Amygdala (tissue), 56 donors: ENCODE data around the gene PCSK5.

Source experiments
- DNase-seq, 56 donors: peaks; one replicate each; lab custom pipeline; 2025; lab: John Stamatoyannopoulos, UW

The PCSK5 gene

DNA sequence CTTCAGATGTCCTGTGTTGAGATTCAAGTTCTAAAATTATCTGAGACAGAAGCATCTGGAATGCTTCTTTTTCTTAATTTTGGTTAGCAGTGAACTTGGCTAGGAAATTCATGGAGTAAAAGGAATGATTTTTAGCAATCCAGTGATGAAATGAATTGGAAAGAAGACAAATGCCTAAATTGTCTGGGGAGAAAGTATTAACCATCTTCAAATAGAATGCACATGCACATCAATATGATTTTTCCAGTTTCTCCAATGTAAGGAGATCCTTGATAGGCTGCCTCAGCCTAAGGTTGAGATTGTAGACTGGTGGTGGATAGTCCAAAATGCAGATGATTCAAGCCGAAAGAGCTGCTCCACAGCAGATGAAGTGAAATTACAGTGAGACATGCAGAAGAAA lies 106.7 kb downstream of the PCSK5 start:
- no peak for DNase-seq

DNA sequence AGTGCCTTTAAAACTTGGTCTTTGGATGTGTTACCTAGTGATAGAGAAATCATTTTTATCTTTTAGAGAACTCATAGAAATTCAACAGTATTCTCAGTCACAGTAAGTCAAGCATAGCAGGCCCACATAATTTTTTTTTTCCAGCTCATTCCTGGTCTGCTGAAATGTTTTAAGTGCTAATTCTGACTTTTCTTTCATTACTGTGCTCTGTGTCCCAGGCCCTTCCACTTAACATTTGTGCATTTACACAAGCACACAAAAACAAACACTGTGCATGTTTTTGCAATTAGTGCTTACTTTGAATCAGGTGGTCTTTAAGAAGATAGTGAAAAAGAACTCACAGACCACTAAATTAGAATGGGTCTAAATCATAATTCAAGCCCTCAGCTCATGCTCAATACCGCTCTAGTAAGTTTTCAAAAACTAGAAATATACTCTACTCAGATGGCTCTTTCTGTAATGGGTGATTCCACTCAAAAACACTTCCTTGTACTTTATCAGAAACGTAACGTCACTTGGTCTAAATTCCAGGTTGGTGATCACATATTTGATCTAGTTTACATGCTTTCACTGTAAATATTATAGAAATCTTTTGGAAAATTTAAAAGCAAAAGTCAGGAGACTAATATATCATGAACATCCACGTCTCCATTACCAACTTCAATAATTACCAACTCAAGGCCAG lies 107.8 kb downstream of the PCSK5 start:
- no peak for DNase-seq

DNA sequence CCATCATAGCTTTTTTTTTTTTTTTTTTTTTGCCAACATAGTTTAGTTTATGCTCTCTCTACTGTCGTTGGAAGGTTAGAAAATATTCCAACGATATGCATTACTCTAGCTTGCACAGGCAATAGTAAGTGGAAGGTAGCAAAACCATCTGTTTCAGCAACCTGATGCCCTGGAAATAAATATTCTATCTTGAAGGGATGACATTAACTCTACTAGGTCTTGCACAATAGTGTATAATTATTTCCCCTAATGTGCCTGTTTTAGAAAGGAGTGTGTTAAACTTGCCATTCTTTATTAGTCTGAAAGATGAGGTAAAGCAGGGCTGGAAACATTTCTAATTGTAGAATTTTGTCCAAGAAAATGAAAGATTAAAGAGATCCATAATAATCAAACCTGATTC lies 111.0 kb downstream of the PCSK5 start:
- DNase-seq: no peak

DNA sequence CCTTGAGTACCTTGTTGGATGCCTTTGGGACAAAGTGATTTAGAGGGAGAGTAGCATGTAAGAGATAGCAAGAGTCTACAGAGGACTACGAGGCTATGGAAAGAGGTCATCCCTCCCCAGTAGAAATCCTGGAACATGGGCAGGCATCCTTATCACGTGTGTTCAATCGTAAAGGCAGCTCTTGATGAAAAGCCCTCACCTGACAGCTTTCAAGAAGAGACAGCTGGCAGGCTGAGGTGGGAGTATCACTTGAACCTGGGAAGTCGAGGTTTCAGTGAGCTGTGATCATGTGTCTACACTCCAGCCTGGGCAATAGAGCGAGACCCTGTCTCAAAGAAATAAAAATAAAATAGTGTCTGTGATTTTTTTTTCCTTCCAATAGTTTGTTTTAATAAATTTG lies 112.6 kb downstream of the PCSK5 start:
- DNase-seq: no peak

DNA sequence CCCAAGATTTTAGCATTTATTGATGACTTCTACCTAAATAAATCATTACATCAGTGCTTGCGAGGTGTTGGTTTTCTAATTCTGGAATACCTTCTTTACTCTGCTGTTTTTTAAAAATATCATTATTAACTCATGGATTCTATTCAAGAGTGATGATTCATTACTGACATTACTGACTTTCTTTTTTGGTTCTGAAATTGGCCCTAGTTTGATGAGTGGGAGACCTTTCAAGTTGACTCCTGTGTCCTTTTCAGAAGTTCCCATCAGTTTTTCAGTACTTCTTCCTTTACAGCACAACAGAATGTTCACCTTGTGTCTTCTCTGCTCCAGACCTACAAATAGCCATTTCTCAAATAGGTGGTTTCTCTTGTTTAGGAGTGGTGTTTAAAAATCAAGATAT lies 114.1 kb downstream of the PCSK5 start:
- no peak for DNase-seq

DNA sequence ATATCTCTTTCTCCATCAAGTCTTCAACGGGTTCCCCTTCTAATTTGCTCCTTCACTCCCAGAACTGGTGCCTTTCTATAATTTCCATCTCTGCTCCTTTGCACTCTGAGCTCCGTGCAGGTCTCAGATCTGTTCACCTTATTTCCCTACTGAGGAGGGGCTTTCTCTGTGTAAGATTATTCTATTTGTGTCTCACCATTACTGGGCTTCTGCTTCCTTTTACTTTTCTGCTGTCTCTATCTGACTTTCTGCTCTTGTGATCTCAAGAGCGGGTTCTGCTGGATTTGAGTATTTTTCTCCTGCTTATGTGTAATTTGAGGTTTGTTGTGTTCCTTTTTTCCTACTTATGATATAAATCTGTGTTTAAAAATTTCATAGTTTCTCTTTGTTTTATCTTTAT lies 117.5 kb downstream of the PCSK5 start:
- no peak for DNase-seq

DNA sequence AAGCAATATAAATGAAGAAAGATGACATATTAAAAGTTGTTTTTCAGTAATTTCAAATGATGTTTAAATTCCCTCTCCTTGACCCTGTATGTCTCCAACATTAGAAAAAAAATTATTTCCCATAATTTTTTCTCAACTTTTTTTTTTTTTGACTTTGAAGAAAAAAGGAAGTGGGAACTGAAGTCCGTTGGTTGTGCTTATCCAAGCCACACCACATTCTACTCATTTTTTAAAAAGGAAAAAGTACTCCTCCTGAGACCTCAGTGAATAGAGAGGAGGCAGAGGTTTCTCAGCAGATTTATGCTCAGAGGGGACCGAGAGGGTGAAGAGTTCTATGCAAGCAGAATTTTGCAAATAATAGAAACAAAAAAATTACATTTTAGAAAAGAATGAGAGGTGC lies 123.3 kb downstream of the PCSK5 start:
- no peak for DNase-seq

DNA sequence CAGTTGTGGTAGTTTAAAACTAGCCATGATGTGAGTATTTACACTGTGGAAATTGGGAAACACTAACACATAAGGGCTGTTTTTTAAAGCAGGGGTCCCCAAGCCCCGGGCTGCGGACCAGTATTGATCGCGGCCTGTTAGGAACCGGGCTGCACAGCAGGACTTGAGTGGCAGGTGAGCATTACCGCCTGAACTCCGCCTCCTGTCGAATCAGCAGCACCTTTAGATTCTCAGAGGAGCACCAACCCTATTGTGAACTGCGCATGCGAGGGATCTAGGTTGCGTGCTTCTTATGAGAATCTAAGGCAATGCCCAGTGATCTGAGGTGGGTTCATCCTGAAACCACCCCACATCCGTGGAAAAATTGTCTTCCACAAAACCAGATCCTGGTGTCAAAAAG lies 127.8 kb downstream of the PCSK5 start:
- no peak for DNase-seq

DNA sequence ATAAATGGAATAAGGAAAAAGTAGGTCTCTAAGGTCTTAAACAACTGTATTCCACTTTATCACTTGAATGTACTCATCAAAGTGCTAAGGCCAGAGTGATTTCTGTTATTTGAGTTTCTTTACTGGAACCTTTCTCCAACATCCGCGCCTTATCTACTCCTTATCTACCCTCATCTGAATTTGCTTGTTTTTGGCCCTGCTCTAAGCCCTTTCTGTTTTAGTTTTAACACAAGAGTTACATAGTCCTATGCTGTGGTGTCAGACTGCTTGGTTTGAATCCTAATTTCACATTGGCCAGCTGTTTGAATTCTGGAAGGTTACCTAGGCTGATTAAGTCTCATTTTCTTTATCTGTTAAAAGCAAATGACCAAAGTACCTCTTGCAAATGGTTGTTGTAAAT lies 128.3 kb downstream of the PCSK5 start:
- no peak for DNase-seq

DNA sequence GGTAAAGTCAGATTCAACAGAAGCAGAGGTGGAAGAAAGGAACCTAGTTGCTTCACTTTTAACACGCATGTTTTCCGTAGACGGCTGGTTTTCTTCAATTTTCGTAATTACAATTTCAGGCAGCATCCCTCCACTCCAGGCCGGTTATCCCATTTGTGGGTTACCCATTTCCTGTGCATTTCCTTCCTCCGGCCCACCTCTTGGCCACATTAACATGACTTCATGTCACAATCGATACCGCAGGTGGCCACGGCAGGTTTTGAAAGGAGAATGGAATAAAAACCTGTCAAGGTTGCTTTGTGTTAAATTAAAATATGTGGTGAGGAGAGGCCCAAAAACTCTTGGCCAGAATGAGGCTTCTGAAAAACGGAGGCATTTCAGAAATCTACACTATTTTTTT lies 130.2 kb downstream of the PCSK5 start:
- no peak for DNase-seq

DNA sequence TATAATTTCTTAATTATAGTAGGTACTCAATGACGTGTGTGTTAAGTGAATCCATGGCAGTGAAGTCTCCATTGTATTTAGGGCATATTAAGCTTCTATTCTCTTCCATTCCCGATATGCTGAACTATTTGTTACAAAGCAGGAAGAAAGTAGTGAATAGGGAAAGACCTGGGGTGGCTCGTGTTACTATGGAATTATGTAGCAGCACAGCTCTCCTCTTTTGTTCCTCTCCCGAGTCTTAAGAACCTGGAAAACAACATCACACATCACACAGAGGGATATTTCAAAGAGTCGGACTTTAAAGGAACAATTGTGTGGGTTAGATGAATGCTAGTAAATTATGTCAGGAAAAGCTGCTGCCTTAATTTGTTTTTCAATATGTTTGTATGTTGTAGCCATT lies 131.8 kb downstream of the PCSK5 start:
- no peak for DNase-seq

DNA sequence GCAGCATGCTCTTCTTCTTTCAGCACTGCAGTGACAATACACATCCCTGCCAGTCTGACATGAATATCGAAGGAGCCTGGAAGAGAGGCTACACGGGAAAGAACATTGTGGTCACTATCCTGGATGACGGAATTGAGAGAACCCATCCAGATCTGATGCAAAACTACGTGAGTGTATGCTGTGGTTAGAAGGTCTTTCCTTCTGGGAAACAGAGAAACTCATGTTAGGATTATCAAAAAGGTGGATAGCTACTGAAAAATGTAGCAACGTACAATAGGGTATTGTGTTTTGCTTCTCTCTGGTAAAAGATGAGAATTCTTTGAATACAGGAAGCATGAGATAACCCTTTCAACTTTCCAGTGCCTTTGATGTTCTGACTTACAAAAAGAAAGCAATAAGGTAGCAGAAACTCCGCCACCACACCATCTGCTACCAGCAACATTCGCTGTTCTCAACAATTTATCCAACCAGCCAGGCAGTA lies 133.3 kb downstream of the PCSK5 start:
- peak in 3 of 56 donors; percentile 0 to 15 (median 3) for DNase-seq

DNA sequence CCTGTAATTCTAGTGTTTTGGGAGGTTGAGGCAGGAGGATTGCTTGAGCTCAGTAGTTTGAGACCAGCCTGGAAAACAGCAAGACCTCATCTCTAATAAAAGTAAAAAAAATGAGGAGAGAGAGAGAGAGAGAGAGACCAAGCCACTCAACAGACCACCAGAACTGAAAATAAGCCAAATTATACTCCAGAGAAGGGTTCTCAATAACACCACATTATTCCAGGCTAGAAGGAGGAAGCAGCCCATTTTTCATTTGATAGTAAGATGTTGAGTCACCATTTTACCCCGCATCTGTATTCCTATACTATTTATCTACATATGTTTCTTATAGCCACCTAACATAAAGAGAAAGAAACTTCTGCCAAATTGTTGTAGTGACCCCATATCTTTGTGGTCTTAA lies 134.8 kb downstream of the PCSK5 start:
- no peak for DNase-seq

DNA sequence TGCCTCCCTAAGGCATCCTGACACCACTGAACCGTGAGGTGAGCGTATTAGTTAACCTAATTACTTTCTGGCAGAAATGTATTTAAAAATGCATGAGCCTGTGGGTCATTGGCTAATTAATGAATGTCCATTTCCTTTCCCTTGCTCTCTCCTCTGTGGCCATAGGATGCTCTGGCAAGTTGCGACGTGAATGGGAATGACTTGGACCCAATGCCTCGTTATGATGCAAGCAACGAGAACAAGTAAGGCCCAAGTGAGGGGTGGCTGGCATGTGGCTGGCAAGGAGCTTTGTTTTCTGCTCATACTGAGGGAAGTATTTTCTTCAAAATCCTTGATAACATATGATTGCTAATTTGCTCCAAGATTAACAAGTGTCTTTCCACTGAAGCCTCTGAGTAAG lies 136.3 kb downstream of the PCSK5 start:
- DNase-seq: no peak

DNA sequence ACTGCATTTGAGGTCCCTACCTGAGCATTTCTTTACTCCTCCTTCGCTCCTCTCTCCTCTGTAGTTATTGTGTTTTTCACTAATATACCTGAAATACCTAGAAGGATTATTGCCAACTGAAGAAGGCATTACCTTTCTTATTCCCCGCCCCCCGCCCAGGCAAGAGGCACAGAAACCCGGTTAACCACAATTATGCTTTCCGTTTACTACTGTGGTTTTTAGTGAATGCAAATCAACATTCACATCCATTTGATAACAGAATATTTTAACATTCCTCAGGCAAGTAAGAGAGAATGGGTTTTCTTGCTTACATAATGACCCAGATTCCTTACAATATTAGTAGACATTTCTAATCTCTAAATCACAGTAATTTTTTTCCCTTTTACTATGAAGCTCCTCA lies 136.9 kb downstream of the PCSK5 start:
- no peak for DNase-seq

DNA sequence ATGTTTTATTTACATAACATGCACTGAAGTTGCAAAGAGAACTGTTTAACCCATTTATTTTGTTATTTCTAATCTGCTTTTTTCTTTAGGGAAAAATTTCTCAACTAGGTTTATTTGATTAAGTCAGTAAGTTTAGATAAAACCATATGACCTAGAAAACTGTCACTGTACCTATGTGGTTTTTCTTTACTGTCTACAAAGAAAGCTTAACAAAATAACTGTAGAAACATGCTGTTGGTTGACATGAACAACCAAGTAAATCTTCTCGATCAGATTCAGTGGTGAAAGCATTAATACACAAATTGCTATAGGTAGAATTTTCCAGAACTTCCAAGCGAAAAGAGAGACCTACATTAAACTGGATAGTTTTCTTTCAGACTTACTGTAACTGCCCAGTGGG lies 137.4 kb downstream of the PCSK5 start:
- no peak for DNase-seq

DNA sequence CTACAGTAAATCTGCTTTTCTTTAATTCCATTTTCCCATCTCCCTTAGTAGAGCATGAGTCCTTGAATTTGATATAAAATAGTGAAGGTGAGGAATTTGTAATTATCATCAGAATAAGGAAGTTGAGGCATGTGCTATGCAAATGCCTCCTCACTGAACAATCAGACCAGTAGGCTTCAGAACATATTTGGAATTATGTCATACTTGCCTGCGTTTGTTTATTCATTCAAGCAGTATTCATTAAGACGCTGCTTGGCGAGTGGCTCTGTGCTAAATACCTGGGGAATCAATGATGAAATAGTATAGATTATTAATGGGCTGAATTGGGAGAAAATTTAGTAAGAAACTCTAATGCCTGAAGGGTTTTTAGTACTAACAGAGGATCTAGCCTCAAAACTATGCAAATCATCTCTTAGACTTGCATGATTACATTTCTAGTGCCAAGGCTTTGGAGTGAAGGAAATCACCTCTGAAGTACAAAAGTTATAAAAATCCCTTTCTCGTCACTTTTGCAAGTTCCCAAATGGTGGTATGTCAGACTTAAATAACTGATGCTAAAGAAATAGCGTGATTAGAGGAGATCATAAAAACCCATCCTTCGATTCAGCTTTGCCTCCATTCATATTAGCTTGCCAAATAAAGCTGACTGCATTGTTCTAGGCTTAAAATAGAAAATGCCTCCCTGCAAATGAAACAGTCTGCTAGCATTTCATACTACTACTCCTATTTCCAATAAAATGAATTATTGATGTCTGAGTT lies 141.7 kb downstream of the PCSK5 start:
- DNase-seq: no peak

DNA sequence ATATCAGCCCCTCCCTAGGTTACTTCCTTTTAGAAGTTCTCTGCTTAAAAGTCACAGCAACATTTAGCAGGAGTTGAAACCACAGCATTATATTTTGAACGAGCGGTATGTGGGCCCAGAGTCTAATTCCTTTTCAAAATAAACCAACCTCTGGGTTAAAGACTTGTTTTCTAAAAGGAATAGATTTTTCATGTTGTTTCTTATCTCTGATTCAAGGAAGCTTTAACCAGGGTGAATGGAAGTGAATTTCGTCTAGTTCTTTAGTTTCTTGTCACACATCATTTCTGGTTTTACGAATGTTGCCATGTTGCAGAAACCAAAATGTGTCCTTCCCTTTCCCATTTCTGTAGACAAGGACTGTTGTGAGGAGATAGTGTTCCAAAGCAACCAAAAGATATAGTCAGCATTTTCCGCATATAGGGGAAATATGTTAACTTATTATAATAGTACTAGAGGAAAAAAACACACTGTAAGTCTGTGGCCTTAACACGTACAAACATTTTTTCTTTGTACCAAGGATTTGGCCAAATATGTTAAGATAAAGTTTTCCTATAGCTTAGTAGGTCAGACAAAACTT lies 142.4 kb downstream of the PCSK5 start:
- DNase-seq: no peak

DNA sequence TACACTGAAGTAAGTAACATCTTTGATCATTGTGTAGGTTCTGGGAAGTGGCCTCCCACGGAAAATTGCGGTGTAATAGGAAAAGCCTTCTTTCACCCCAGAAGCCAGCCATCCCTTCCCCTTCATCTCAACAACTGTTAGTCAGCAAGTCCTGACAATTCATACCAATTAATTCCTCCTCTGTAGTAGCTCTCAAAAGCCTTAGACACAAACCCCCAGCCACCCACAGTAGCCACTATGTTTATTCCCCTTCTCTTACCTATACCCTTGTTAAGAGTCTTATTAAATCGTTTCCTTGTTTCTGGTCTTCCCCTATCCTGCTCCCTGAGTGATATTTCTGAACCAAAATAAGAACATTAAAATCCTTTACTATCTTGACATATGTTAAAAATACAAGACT lies 143.6 kb downstream of the PCSK5 start:
- no peak for DNase-seq

DNA sequence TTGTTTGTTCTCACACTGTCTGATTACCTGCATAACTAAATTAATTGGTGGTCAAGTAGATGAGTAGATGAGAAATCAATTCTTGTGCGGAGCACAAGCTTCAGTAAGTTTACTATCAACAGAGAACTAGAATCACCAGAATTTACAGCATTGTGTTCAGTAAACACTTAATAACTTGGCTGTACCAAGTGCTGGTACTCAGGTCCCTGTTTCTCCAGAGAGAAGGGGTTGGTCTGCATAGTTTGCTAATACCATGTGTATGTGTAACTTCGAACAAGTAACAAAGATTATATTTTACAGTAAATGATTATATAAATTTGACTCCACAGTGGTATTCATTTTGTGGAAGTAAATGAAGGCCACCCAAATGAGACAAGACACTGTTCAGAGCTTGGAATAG lies 146.3 kb downstream of the PCSK5 start:
- DNase-seq: no peak

DNA sequence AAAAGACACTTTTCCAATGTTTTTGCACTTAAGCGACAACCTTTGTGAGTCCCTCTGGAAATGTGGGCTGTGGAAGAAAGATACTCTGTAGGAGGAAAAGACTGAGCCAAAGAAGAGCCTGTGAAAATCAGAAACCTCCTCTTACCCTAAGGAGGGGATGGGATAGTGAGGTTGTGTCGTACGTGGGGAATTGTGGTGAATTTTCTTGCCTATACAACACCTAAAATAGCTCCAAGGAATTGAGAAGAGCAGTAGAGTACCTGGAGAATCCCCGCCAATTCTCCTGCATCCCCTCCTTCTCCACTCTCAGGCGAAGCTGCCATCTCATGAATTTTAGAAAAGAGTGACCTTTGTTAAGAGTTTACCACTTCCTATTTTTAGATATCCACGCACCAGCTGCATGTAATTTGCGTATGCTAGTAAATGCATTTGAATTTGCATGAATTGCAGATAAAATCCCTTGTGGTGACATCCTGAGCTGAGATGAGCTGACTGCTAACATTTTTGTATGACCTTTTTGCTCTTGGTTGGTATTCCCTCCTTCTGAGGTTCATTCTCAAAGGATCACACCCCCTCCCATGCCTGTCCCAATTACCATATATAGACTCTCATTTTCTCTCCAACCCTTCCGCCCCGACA lies 147.2 kb downstream of the PCSK5 start:
- no peak for DNase-seq

DNA sequence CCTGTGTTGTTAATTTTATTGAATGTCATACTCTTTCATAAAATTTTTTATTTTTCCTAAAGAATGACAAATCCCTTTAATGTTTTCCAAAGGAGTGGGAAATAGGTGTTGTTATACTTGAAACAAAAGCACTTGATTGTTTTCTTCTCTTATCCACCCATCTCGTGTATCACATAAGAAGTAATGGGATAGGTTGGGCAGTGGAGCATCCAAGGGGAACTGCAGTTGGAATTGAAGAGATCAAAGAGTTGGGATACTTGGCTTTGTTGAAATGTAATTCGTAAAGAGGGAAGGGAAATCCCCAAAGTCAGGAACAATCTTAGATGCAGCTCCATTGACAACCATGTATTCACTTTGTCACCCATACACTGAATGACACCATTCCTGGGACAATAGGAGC lies 148.0 kb downstream of the PCSK5 start:
- DNase-seq: no peak
